A673 (cell line): Measurements from ENCODE around the gene EFR3B. TPM values are rescaled to one million over a fixed set of nuclear protein-coding genes. Genes with fewer than 3 reads are reported as not detected.

Experiments
- BruUV-seq: library from RNA; stranded (reverse); fragments of 400-500 nt; replicated peaks from 2 replicates; lab custom pipeline; 2021; lab: Mats Ljungman, UMichigan
- CTCF ChIA-PET: fragments of 300-600 bp; sonication (Branson Sonifier 250); formaldehyde crosslinking; loops from one replicate; lab custom pipeline; 2022; ENCODE audit warnings: antibody characterized with exemption; lab: Charles Lee
- POLR2A ChIA-PET: fragments of 300-600 bp; sonication (Branson Sonifier 250); formaldehyde crosslinking; loops from one replicate; lab custom pipeline; 2022; ENCODE audit warnings: antibody characterized with exemption; ENCODE audit not compliant: low non-redundant PET; lab: Charles Lee
- DNase-seq: peaks from one replicate; pipeline ENCODE4 v3.0.0-alpha.2; 2015; ENCODE audit warnings: low spot score
- H3K27ac ChIP-seq: fragments of 200-600 bp; sonication (generic); 2 replicates; pipeline ENCODE4 v1.5.1; 2016; ENCODE audit warnings: mixed run types, low read depth, mild to moderate bottlenecking, mixed read lengths, antibody characterized with exemption, low read length; ENCODE audit not compliant: poor library complexity, severe bottlenecking
- H3K27me3 ChIP-seq: fragments of 200-600 bp; sonication (generic); replicated peaks from 2 replicates; pipeline ENCODE4 v1.6.1; 2017; ENCODE audit warnings: mixed run types, low read depth, mild to moderate bottlenecking, mixed read lengths, antibody characterized with exemption, low read length; ENCODE audit not compliant: insufficient read depth, poor library complexity
- H3K36me3 ChIP-seq: fragments of 200-600 bp; sonication (generic); 2 replicates; pipeline ENCODE4 v1.6.1; 2016; ENCODE audit warnings: mixed run types, mild to moderate bottlenecking, mixed read lengths, antibody characterized with exemption, low read length; ENCODE audit not compliant: insufficient read depth, poor library complexity, severe bottlenecking
- H3K4me1 ChIP-seq: fragments of 200-600 bp; sonication (generic); 2 replicates; pipeline ENCODE4 v1.6.1; 2017; ENCODE audit warnings: mixed run types, mild to moderate bottlenecking, mixed read lengths, antibody characterized with exemption, low read length; ENCODE audit not compliant: insufficient read depth, poor library complexity, severe bottlenecking
- H3K4me3 ChIP-seq: fragments of 200-600 bp; sonication (generic); 2 replicates; pipeline ENCODE4 v1.5.1; 2016; ENCODE audit warnings: low read depth, mixed run types, mild to moderate bottlenecking, mixed read lengths, low read length; ENCODE audit not compliant: poor library complexity, severe bottlenecking
- H3K9me3 ChIP-seq: fragments of 200-600 bp; sonication (generic); 2 replicates; pipeline ENCODE4 v1.6.1; 2016; ENCODE audit warnings: mixed run types, low read depth, mild to moderate bottlenecking, mixed read lengths, antibody characterized with exemption, low read length; ENCODE audit not compliant: poor library complexity, severe bottlenecking
- CTCF ChIP-seq: fragments of 300-800, 200-600 bp; sonication (generic); conservative IDR thresholded peaks from 2 replicates; pipeline ENCODE4 v1.5.1; 2017; ENCODE audit warnings: low read depth, mild to moderate bottlenecking, antibody characterized with exemption, low read length, moderate library complexity, mixed read lengths
- EZH2 ChIP-seq: fragments of 200-600 bp; sonication (generic); IDR thresholded peaks from 2 replicates; pipeline ENCODE4 v1.6.1; 2017; ENCODE audit warnings: borderline replicate concordance, low read depth, mild to moderate bottlenecking, mixed read lengths, antibody characterized with exemption, low read length; ENCODE audit not compliant: poor library complexity, severe bottlenecking
- intact Hi-C: fragments of 100-400 bp; cut with micrococcal nuclease; formaldehyde crosslinking; loops from one replicate; pipeline ENCODE4 v1.10.0; 2022; ENCODE audit not compliant: unreplicated experiment
- total RNA-seq: library from RNA; stranded (reverse); gene quantifications from 2 replicates; pipeline ENCODE4 v1.2.3, GENCODE V29; 2021

The EFR3B gene
- total RNA-seq, 1 experiment from 2014 or later = 1.0 TPM

- Histone ChIP-seq H3K27me3 (no peaks in the 10 kb centered on the region), H3K36me3 (no peaks in the 10 kb centered on the region), H3K27ac (no peak overlapping the region), H3K9me3 (no peaks in the 10 kb centered on the region), H3K4me1 (no peaks in the 10 kb centered on the region), H3K4me3 (no peak overlapping the region)
- DNase-seq = no peak
- CTCF ChIA-PET = interaction anchor here (0.5 kb wide), 1 partner anchor 10 kb away, joined by 5 read pairs; no protein-coding TSS in a partner anchor
- BruUV-seq = no TSS peak
- POLR2A ChIA-PET = interaction anchor here (0.7 kb wide), 1 partner anchor 354 kb away, joined by 3 read pairs; no protein-coding TSS in a partner anchor
- TF ChIP-seq CTCF (no peak), EZH2 (no peak)
- intact Hi-C loops = no loop called here
Observed at GRCh38 chr2:25000503-25001324, 41.2 kb upstream of the EFR3B start.

- ChIA-PET CTCF (no interaction called here), POLR2A (interaction anchor here (0.7 kb wide), 1 partner anchor 353 kb away, joined by 3 read pairs; no protein-coding TSS in a partner anchor)
- Histone ChIP-seq H3K36me3 (no peaks in the 10 kb centered on the region), H3K4me1 (no peaks in the 10 kb centered on the region), H3K27me3 (no peaks in the 10 kb centered on the region), H3K27ac (no peak overlapping the region), H3K4me3 (no peak overlapping the region), H3K9me3 (no peaks in the 10 kb centered on the region)
- no TSS peak for BruUV-seq
- no peak for DNase-seq
- TF ChIP-seq EZH2 = no peak
- TF ChIP-seq CTCF = no peak
- intact Hi-C loops = no loop called here
Observed at GRCh38 chr2:25001325-25001637, 40.6 kb upstream of the EFR3B start.

- DNase-seq = no peak
- BruUV-seq = no TSS peak
- Histone ChIP-seq H3K9me3 (no peaks in the 10 kb centered on the region), H3K27ac (no peak overlapping the region), H3K27me3 (no peaks in the 10 kb centered on the region), H3K4me1 (no peaks in the 10 kb centered on the region), H3K4me3 (no peak overlapping the region), H3K36me3 (no peaks in the 10 kb centered on the region)
- intact Hi-C loops = no loop called here
- ChIA-PET CTCF (no interaction called here), POLR2A (no interaction called here)
- TF ChIP-seq CTCF = no peak
- no peak for TF ChIP-seq EZH2
Observed at GRCh38 chr2:25002066-25002465, 39.8 kb upstream of the EFR3B start.
